Adipocyte (in vitro differentiated cells): ENCODE measurements around the gene APOO.
A peak's percentile ranks its signal among the peaks of the same experiment; 100 is the strongest.

ENCODE experiments used
- DNase-seq: peaks from one replicate; pipeline ENCODE4 v3.0.0-alpha.2; 2015; ENCODE audit warnings: low read depth
- H3K27me3 ChIP-seq: replicated peaks from 2 replicates; pipeline ENCODE4 v1.7.0; 2013; ENCODE audit warnings: mild to moderate bottlenecking, low read length, moderate library complexity; ENCODE audit not compliant: control insufficient read depth, insufficient read depth
- H3K36me3 ChIP-seq: 2 replicates; pipeline ENCODE4 v1.7.0; 2013; ENCODE audit warnings: low read length, mild to moderate bottlenecking, moderate library complexity; ENCODE audit not compliant: control insufficient read depth, insufficient read depth, severe bottlenecking
- H3K4me1 ChIP-seq: 2 replicates; pipeline ENCODE4 v1.7.0; 2013; ENCODE audit warnings: mild to moderate bottlenecking, low read length, moderate library complexity; ENCODE audit not compliant: control insufficient read depth, insufficient read depth
- H3K4me3 ChIP-seq: 2 replicates; pipeline ENCODE4 v1.7.0; 2013; ENCODE audit warnings: mild to moderate bottlenecking, low read length, moderate library complexity
- H3K9ac ChIP-seq: 2 replicates; pipeline ENCODE4 v1.7.0; 2013; ENCODE audit warnings: mild to moderate bottlenecking, low read length, moderate library complexity
- H3K9me3 ChIP-seq: 2 replicates; pipeline ENCODE4 v1.7.0; 2013; ENCODE audit warnings: mild to moderate bottlenecking, low read length, moderate library complexity; ENCODE audit not compliant: control insufficient read depth

The APOO gene

DNA sequence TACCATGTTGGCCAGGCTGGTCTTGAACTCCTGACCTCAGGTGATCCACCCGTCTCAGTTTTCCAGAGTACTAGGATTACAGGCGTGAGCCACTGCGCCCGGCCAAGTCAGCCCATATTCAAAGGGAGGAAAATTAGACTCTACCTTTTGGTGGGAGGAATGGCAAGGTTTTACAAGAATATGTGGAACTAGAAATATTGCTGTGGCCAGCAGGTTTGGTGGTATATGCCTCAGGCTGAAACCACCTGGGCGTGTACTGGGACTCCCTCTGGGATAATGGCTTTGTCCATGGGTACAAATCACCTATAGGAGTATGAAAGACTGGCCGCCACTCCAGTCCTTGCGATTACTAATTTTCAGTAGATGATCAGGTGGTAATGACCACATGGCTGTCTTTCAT, 92.4 kb downstream of the APOO start:
- Histone ChIP-seq H3K9me3 (peaks cover 5% of the 10 kb centered on the region), H3K27me3 (peaks cover 4% of the 10 kb centered on the region)
- no peak for DNase-seq

DNA sequence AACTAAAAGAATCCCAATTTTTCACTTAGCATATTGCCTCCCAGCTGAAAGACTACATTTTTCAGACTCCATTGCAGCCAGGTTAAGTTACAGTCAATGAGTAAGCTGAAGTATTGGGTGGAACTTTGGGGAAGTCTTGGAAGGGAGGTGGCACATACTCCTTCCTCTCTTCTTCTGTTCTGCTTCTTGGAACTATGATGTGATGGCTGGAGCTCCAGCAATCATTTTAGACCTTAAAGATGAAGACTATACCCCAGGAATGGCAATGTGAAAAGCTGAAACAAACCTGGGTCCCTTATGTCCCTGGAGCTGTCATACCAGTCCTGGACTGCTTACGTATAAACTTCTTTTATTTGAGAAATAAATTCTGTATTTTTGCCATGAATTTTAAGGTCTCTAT, 93.9 kb downstream of the APOO start:
- H3K9ac ChIP-seq = no peak overlapping the region
- H3K27me3 ChIP-seq = peaks cover 4% of the 10 kb centered on the region
- no peaks in the 10 kb centered on the region for H3K36me3 ChIP-seq
- peaks cover 5% of the 10 kb centered on the region for H3K9me3 ChIP-seq
- peaks cover 4% of the 10 kb centered on the region for H3K4me1 ChIP-seq
- no peak for DNase-seq
- no peak overlapping the region for H3K4me3 ChIP-seq

More for the DNA sequence above, 92.4 kb downstream of the APOO start:
- Histone ChIP-seq H3K36me3 (no peaks in the 10 kb centered on the region), H3K9ac (no peak overlapping the region), H3K4me1 (peaks cover 4% of the 10 kb centered on the region), H3K4me3 (no peak overlapping the region)

GRCh38 chrX:23811656-23812055, 96.1 kb downstream of the APOO start:
- DNase-seq = no peak
- H3K9ac ChIP-seq = no peak overlapping the region
- peaks cover 10% of the 10 kb centered on the region for H3K4me1 ChIP-seq

GRCh38 chrX:23811108-23811651, 96.6 kb downstream of the APOO start:
- Histone ChIP-seq H3K9ac (no peak overlapping the region), H3K4me1 (peaks cover 10% of the 10 kb centered on the region), H3K4me3 (peak overlapping the region; percentile 52), H3K36me3 (no peaks in the 10 kb centered on the region), H3K27me3 (no peaks in the 10 kb centered on the region), H3K9me3 (peaks cover 5% of the 10 kb centered on the region)
- DNase-seq = no peak

More at GRCh38 chrX:23811656-23812055, 96.1 kb downstream of the APOO start:
- Histone ChIP-seq H3K36me3 (no peaks in the 10 kb centered on the region), H3K27me3 (no peaks in the 10 kb centered on the region), H3K9me3 (peaks cover 5% of the 10 kb centered on the region), H3K4me3 (peak overlapping the region; percentile 52)

DNA sequence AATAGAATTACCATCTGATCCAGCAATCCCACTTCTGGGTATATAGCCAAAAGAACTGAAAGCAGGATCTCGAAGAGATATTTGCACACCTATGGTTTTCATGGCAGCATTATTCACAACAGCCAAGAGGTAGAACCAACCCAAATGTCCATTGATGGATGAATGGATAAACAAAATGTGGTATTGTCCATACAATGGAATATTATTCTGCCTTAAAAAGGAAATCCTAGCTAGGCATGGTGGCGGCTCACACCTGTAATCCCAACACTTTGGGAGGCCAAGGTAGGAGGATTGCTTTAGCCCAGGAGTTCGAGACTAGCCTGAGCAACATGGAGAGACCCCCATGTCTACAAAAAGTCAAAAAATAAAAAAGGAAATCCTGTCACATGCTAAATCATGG, 97.5 kb downstream of the APOO start:
- peaks cover 10% of the 10 kb centered on the region for H3K4me1 ChIP-seq
- peaks cover 5% of the 10 kb centered on the region for H3K9me3 ChIP-seq
- no peaks in the 10 kb centered on the region for H3K27me3 ChIP-seq
- DNase-seq = no peak
- no peaks in the 10 kb centered on the region for H3K36me3 ChIP-seq
- no peak overlapping the region for H3K9ac ChIP-seq
- no peak overlapping the region for H3K4me3 ChIP-seq

- H3K4me1 ChIP-seq = peaks cover 16% of the 10 kb centered on the region
- H3K27me3 ChIP-seq = no peaks in the 10 kb centered on the region
- no peak for DNase-seq
- H3K9me3 ChIP-seq = no peaks in the 10 kb centered on the region
- no peak overlapping the region for H3K9ac ChIP-seq
- H3K4me3 ChIP-seq = no peak overlapping the region
- no peaks in the 10 kb centered on the region for H3K36me3 ChIP-seq
Measured at GRCh38 chrX:23805389-23805788, 102.3 kb downstream of the APOO start.

- Histone ChIP-seq H3K9me3 (no peaks in the 10 kb centered on the region), H3K27me3 (no peaks in the 10 kb centered on the region), H3K36me3 (no peaks in the 10 kb centered on the region), H3K4me3 (no peak overlapping the region), H3K9ac (no peak overlapping the region), H3K4me1 (peaks cover 21% of the 10 kb centered on the region)
- DNase-seq = no peak
Measured at GRCh38 chrX:23804578-23804977, 103.2 kb downstream of the APOO start.

- peak; percentile 55 for DNase-seq
- H3K27me3 ChIP-seq = no peaks in the 10 kb centered on the region
- peaks cover 27% of the 10 kb centered on the region for H3K4me1 ChIP-seq
- H3K9me3 ChIP-seq = no peaks in the 10 kb centered on the region
- no peaks in the 10 kb centered on the region for H3K36me3 ChIP-seq
- H3K4me3 ChIP-seq = no peak overlapping the region
- H3K9ac ChIP-seq = no peak overlapping the region
Measured at GRCh38 chrX:23803931-23804381, 103.8 kb downstream of the APOO start.

- H3K4me3 ChIP-seq = no peak overlapping the region
- DNase-seq = no peak
- peaks cover 27% of the 10 kb centered on the region for H3K4me1 ChIP-seq
- H3K9ac ChIP-seq = no peak overlapping the region
- H3K36me3 ChIP-seq = no peaks in the 10 kb centered on the region
- H3K27me3 ChIP-seq = no peaks in the 10 kb centered on the region
- no peaks in the 10 kb centered on the region for H3K9me3 ChIP-seq
Measured at GRCh38 chrX:23802431-23802830, 105.3 kb downstream of the APOO start.

- no peak overlapping the region for H3K4me3 ChIP-seq
- peaks cover 22% of the 10 kb centered on the region for H3K4me1 ChIP-seq
- H3K9me3 ChIP-seq = no peaks in the 10 kb centered on the region
- no peaks in the 10 kb centered on the region for H3K27me3 ChIP-seq
- DNase-seq = peak; percentile 42
- H3K9ac ChIP-seq = peak overlapping the region; percentile 61
- H3K36me3 ChIP-seq = no peaks in the 10 kb centered on the region
Measured at GRCh38 chrX:23799469-23800065, 108.2 kb downstream of the APOO start.

GRCh38 chrX:23797371-23798128, 110.2 kb downstream of the APOO start:
- no peak for DNase-seq
- Histone ChIP-seq H3K36me3 (no peaks in the 10 kb centered on the region), H3K9ac (no peak overlapping the region), H3K4me1 (peaks cover 13% of the 10 kb centered on the region), H3K27me3 (no peaks in the 10 kb centered on the region), H3K9me3 (no peaks in the 10 kb centered on the region), H3K4me3 (no peak overlapping the region)
